ENCODE data around the gene AKIRIN1. TPM values are rescaled to one million over a fixed set of nuclear protein-coding genes. Genes with fewer than 3 reads are reported as not detected.
"Not testable (repeated sequence)": the region's sequence is repeated elsewhere in the genome, so short reads cannot be mapped to it uniquely, and the experiment has no call there.

AKIRIN1 gene
- total RNA-seq, 6 experiments from 2014 or later: 18.9 to 37.3 (median 28.5) TPM

DNA sequence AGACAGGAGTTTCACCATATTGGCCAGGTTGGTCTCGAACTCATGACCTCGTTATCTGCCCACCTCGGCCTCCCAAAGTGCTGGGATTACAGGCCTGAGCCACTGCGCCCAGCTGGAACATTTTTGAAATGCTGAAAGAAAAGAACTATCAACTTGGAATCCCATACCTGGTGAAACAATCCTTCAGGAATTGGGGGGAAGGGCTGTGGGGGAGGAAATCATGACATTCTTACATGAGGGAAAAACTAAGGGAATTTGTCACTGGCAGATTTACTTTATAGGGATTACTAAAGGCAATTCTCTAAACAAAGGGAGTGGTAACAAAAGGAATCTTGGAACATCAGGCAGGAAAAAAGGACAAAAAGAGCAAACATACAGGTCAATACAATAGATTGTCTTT, 60.9 kb downstream of the AKIRIN1 start:
- Histone ChIP-seq H3K4me1 (no peaks in the 10 kb centered on the region), H3K27me3 (no peaks in the 10 kb centered on the region), H3K36me3 (peaks cover 0 to 2% (median 0%) of the 10 kb centered on the region in 4 donors), H3K27ac (no peak overlapping the region), H3K4me3 (no peak overlapping the region), H3K9me3 (no peaks in the 10 kb centered on the region)
- no peak for DNase-seq
- WGBS (ENCODE audit: insufficient coverage, low coverage, low lambda C conversion rate, missing lambda C conversion rate): 90% methylated on average over 4 of the region's 4 CpGs
- intact Hi-C loops (cut with DNase I): no loop called here
- no peak for ATAC-seq
- TF ChIP-seq, protein P1, sequence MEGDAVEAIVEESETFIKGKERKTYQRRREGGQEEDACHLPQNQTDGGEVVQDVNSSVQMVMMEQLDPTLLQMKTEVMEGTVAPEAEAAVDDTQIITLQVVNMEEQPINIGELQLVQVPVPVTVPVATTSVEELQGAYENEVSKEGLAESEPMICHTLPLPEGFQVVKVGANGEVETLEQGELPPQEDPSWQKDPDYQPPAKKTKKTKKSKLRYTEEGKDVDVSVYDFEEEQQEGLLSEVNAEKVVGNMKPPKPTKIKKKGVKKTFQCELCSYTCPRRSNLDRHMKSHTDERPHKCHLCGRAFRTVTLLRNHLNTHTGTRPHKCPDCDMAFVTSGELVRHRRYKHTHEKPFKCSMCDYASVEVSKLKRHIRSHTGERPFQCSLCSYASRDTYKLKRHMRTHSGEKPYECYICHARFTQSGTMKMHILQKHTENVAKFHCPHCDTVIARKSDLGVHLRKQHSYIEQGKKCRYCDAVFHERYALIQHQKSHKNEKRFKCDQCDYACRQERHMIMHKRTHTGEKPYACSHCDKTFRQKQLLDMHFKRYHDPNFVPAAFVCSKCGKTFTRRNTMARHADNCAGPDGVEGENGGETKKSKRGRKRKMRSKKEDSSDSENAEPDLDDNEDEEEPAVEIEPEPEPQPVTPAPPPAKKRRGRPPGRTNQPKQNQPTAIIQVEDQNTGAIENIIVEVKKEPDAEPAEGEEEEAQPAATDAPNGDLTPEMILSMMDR (IDR thresholded peaks at IDR 0.05): no peak
- no peak for TF ChIP-seq POLR2A (IDR thresholded peaks at IDR 0.05)

DNA sequence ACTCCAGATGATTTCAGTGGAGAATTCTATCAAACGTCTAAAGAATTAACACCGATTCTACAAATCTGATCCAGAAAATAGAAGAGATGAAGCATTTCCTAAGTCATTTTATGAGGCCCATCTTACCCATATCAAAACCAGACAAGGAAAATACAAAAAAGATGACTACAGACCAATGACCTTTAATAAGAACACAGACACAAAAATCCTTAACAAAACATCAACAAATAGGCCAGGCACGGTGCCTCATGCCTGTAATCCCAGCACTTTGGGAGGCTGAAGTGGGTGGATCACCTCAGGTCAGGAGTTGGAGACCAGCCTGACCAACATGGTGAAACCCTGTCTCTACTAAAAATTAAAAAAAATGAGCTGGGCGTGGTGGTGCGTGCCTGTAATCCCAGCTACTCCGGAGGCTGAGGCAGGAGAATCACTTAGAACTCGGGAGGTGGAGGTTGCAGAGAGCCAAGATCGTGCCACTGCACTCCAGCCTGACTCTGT, 64.2 kb downstream of the AKIRIN1 start:
- H3K9me3 ChIP-seq; H3K27ac ChIP-seq; H3K36me3 ChIP-seq; H3K27me3 ChIP-seq; H3K4me1 ChIP-seq; DNase-seq; intact Hi-C loops (cut with DNase I); ATAC-seq; H3K4me3 ChIP-seq: not testable (repeated sequence)
- WGBS (ENCODE audit: insufficient coverage, low coverage, low lambda C conversion rate, missing lambda C conversion rate): 77% methylated on average over 3 of the region's 8 CpGs

Small RNA genes within 50 kb of the gene (small RNA-seq; reads per million reads assigned to genes)
- 0 reads per million in 2 experiments for gene RF00019

Other genes starting within 250 kb of the AKIRIN1 start
- gene RRAGC, start 131.5 kb upstream of the AKIRIN1 start, total RNA-seq: 10 to 100 TPM in 2 of 6 experiments, 1 to 10 TPM in 4; 7.6 to 16.5 (median 8.6) TPM
- 10 to 100 TPM in 2 of 6 experiments, 1 to 10 TPM in 4; 6.0 to 14.4 (median 8.3) TPM for gene MYCBP, start 117.9 kb upstream of the AKIRIN1 start, total RNA-seq
- not detected for gene GJA9, start 109.7 kb upstream of the AKIRIN1 start, total RNA-seq
- gene RHBDL2, start 49.4 kb upstream of the AKIRIN1 start, total RNA-seq: under 1 TPM in 1 of 6 experiments, not detected in 5; 0.12 TPM
- 100 to 1,000 TPM in 2 of 6 experiments, 10 to 100 TPM in 4; 86.2 to 352 (median 90.0) TPM for gene NDUFS5, start 35.1 kb downstream of the AKIRIN1 start, total RNA-seq
- 100 to 1,000 TPM in 3 of 6 experiments, 10 to 100 TPM in 3; 78.4 to 141 (median 100) TPM for gene MACF1, start 213.4 kb downstream of the AKIRIN1 start, total RNA-seq